K562 (cell line): ENCODE data around the gene OTULIN. TPM values are rescaled to one million over a fixed set of nuclear protein-coding genes. Genes with fewer than 3 reads are reported as not detected.

Experiments
- ATAC-seq: fragments of 200-7000 bp; cut with Tn5 transposase; 3 replicates; pipeline ENCODE4 v1.9.1; 2020; ENCODE audit warnings: moderate library complexity
- BruUV-seq: library from RNA; stranded (reverse); fragments of 400-500 nt; replicated peaks from 2 replicates; lab custom pipeline; 2021; lab: Mats Ljungman, UMichigan
- CTCF ChIA-PET: fragments of 300-600 bp; formaldehyde crosslinking; extraction: SDS; loops from one replicate; lab custom pipeline; 2021; ENCODE audit warnings: low intra/inter-chr PET ratio; lab: Yijun Ruan, JAX
- POLR2A ChIA-PET: fragments of 300-600, 350-650 bp; sonication (Branson Sonifier 250); formaldehyde crosslinking; extraction: SDS; loops from one replicate; lab custom pipeline; 2021; ENCODE audit warnings: antibody characterized with exemption, inconsistent platforms; lab: Yijun Ruan, JAX
- DNase-seq, 4 experiments: peaks; one replicate each; pipeline versions ENCODE4 v3.0.0 to v3.0.0-alpha.2; 2011 to 2018; ENCODE audit warnings: low spot score in 3 of 4, mixed read lengths in 3 of 4; ENCODE audit errors: extremely low read depth in 1 of 4
- FAIRE-seq: peaks from 2 replicates; lab custom pipeline; 2011; peaks lifted over from hg19 to GRCh38; lab: Jason Lieb, UNC
- H2AFZ ChIP-seq: 2 replicates; pipeline ENCODE4 v1.6.0; 2011; ENCODE audit warnings: low read depth, low read length, control low read depth, inconsistent platforms
- H3K27ac ChIP-seq: fragments of 200-600 bp; 3 replicates; pipeline ENCODE4 v1.8.0; 2011; ENCODE audit warnings: low read depth, mild to moderate bottlenecking, control low read depth, inconsistent platforms, low read length, moderate library complexity, mixed read lengths; ENCODE audit errors: extremely low read depth
- H3K27me3 ChIP-seq, 2 experiments: fragments of 300-600 bp in 1 of 2; 2 replicates in 1 of 2; 3 replicates in 1 of 2; pipeline versions ENCODE4 v1.6.0 to v1.8.0; 2011; ENCODE audit warnings: inconsistent platforms in 2 of 2, low read length in 2 of 2, mild to moderate bottlenecking in 1 of 2, mixed read lengths in 1 of 2, moderate library complexity in 1 of 2; ENCODE audit not compliant: control insufficient read depth in 2 of 2, insufficient read depth in 2 of 2
- H3K36me3 ChIP-seq: fragments of 300-600 bp; 3 replicates; pipeline ENCODE4 v1.8.0; 2011; ENCODE audit warnings: mild to moderate bottlenecking, low read length, inconsistent platforms; ENCODE audit not compliant: control insufficient read depth, insufficient read depth
- H3K4me1 ChIP-seq, 2 experiments: fragments of 200-600 bp in 1 of 2; replicated peaks in 1 of 2; 2 replicates in 1 of 2; 3 replicates in 1 of 2; pipeline versions ENCODE4 v1.5.1 to v1.8.0; 2011; ENCODE audit warnings: inconsistent platforms in 2 of 2, low read length in 2 of 2, mild to moderate bottlenecking in 1 of 2, mixed read lengths in 1 of 2, moderate library complexity in 1 of 2; ENCODE audit not compliant: control insufficient read depth in 2 of 2, insufficient read depth in 2 of 2
- H3K4me2 ChIP-seq: 2 replicates; pipeline ENCODE4 v1.6.1; 2011; ENCODE audit warnings: low read length, control low read depth, inconsistent platforms, mixed read lengths; ENCODE audit not compliant: insufficient read depth
- H3K4me3 ChIP-seq: fragments of 200-600 bp; sonication (generic), shearing (Covaris generic); 2 replicates; pipeline ENCODE4 v1.5.1; 2016; ENCODE audit warnings: control low read depth, inconsistent platforms
- H3K79me2 ChIP-seq: fragments of 200-600 bp; 3 replicates; pipeline ENCODE4 v1.8.0; 2011; ENCODE audit warnings: low read length, inconsistent platforms; ENCODE audit not compliant: control insufficient read depth, insufficient read depth
- H3K9ac ChIP-seq, 2 experiments: 2 replicates each; pipeline versions ENCODE4 v1.6.0 to v1.6.1; 2011; ENCODE audit warnings: low read depth in 2 of 2, low read length in 2 of 2, control low read depth in 1 of 2, inconsistent platforms in 1 of 2, mild to moderate bottlenecking in 1 of 2, mixed read lengths in 1 of 2; ENCODE audit not compliant: insufficient read depth in 1 of 2
- H3K9me1 ChIP-seq: one replicate; pipeline ENCODE4 v1.6.0; 2011; ENCODE audit warnings: inconsistent platforms, mild to moderate bottlenecking, low read length, moderate library complexity; ENCODE audit not compliant: control insufficient read depth, insufficient read depth
- H3K9me3 ChIP-seq: replicated peaks from 2 replicates; pipeline ENCODE4 v1.5.1; 2011; ENCODE audit warnings: low read depth, low read length, inconsistent platforms; ENCODE audit not compliant: control insufficient read depth, insufficient read depth
- H4K20me1 ChIP-seq: replicated peaks from 2 replicates; pipeline ENCODE4 v1.6.1; 2011; ENCODE audit warnings: low read length, inconsistent platforms, mixed read lengths; ENCODE audit not compliant: control insufficient read depth, insufficient read depth
- MED1 ChIP-seq: sonication (generic); formaldehyde crosslinking; IDR thresholded peaks from 2 replicates; pipeline ENCODE4 v1.8.1; 2023; ENCODE audit warnings: missing genetic modification reagents, borderline replicate concordance
- OTX1 ChIP-seq: fragments of 450-650 bp; formaldehyde crosslinking; IDR thresholded peaks from 2 replicates; pipeline ENCODE4 v1.4.0; 2022; ENCODE audit warnings: mild to moderate bottlenecking
- PHF20 ChIP-seq: fragments of 450-650 bp; IDR thresholded peaks from 2 replicates; pipeline ENCODE4 v1.6.1; 2018; ENCODE audit not compliant: partially characterized antibody
- POLR3G ChIP-seq: IDR thresholded peaks from 2 replicates; pipeline ENCODE4 v1.6.1; 2011; ENCODE audit not compliant: insufficient read length, insufficient replicate concordance; ENCODE audit errors: extremely low read depth
- PYGO2 ChIP-seq: fragments of 450-650 bp; IDR thresholded peaks from 2 replicates; pipeline ENCODE4 v1.6.1; 2016; ENCODE audit warnings: mild to moderate bottlenecking, missing genetic modification characterization, moderate library complexity, missing compliant biosample characterization
- SNIP1 ChIP-seq: fragments of 450-650 bp; IDR thresholded peaks from 2 replicates; pipeline ENCODE4 v1.7.1; 2017; ENCODE audit warnings: low read depth, mild to moderate bottlenecking
- TRIM28 ChIP-seq: fragments of 450-650 bp; IDR thresholded peaks from 2 replicates; pipeline ENCODE4 v1.6.1; 2017
- ZKSCAN8 ChIP-seq: fragments of 200-800 bp; sonication (Bioruptor generic); IDR thresholded peaks from 2 replicates; pipeline ENCODE4 v1.6.1; 2016; ENCODE audit warnings: missing genetic modification characterization, missing compliant biosample characterization
- WGBS: fragments of 100-300 bp; shearing (Covaris generic); methylation state at CpG from one replicate; pipeline ENCODE4 v1.1.6; 2016; ENCODE audit warnings: low coverage, mixed read lengths; ENCODE audit not compliant: insufficient coverage; ENCODE audit errors: missing lambda C conversion rate; 5-methylcytosine and 5-hydroxymethylcytosine counted together
- in situ Hi-C: fragments of 300-500 bp; cut with MboI; formaldehyde crosslinking; loops from 4 replicates; pipeline ENCODE4 v1.15.0; 2018; ENCODE audit warnings: inconsistent platforms, mixed read lengths
- intact Hi-C: fragments of 100-400 bp; cut with micrococcal nuclease; formaldehyde crosslinking; loops from 2 replicates; pipeline ENCODE4 v1.14.2; 2022
- polyA plus RNA-seq, 8 experiments: library from polyadenylated mRNA; depleted of rRNA in 4 of 8; stranded (reverse) in 5 of 8; unstranded in 3 of 8; fragments of >200 nt; fragmentation: Nextera tagmentation in 2 of 8; fragmentation: Illumina TruSeq in 1 of 8; extraction: Ambion mirVana in 2 of 8; extraction: Trizol in 1 of 8; gene quantifications; 2 replicates each; pipeline versions ENCODE4 v1.2.1 to v1.2.3, GENCODE V29; 2011 to 2014; ENCODE audit warnings: inconsistent platforms in 1 of 8, missing spikeins in 1 of 8
- total RNA-seq, 7 experiments: library from RNA; depleted of rRNA in 6 of 7; stranded (reverse); fragments of >200 nt in 6 of 7; fragmentation: Illumina TruSeq in 2 of 7; extraction: Trizol in 2 of 7; gene quantifications; 2 replicates each; pipeline versions ENCODE4 v1.2.1 to v1.2.3, GENCODE V29; 2011 to 2021; ENCODE audit warnings: low replicate concordance in 1 of 7
- TF ChIP-seq, protein P1 (sequence below): fragments of 450-650 bp; formaldehyde crosslinking; IDR thresholded peaks from 2 replicates; pipeline ENCODE4 v1.4.0; 2022; ENCODE audit warnings: missing genetic modification characterization
- TF ChIP-seq, protein P2 (sequence below): fragments of 450-650 bp; IDR thresholded peaks from 2 replicates; pipeline ENCODE4 v1.7.0; 2016; ENCODE audit warnings: borderline replicate concordance
- TF ChIP-seq, protein P3 (sequence below), 2 experiments: fragments of 150-350 bp in 1 of 2; IDR thresholded peaks; 2 replicates each; pipeline ENCODE4 v1.6.1; 2012 to 2016; ENCODE audit warnings: low read depth in 2 of 2, low read length in 2 of 2, mild to moderate bottlenecking in 1 of 2, moderate library complexity in 1 of 2

Gene OTULIN
- total and polyA plus RNA-seq, 9 of the 15 experiments (the other 6 are each of a cell fraction or from before 2014, with no cell fraction given): 3.3 to 33.6 (median 20.1) TPM

DNA sequence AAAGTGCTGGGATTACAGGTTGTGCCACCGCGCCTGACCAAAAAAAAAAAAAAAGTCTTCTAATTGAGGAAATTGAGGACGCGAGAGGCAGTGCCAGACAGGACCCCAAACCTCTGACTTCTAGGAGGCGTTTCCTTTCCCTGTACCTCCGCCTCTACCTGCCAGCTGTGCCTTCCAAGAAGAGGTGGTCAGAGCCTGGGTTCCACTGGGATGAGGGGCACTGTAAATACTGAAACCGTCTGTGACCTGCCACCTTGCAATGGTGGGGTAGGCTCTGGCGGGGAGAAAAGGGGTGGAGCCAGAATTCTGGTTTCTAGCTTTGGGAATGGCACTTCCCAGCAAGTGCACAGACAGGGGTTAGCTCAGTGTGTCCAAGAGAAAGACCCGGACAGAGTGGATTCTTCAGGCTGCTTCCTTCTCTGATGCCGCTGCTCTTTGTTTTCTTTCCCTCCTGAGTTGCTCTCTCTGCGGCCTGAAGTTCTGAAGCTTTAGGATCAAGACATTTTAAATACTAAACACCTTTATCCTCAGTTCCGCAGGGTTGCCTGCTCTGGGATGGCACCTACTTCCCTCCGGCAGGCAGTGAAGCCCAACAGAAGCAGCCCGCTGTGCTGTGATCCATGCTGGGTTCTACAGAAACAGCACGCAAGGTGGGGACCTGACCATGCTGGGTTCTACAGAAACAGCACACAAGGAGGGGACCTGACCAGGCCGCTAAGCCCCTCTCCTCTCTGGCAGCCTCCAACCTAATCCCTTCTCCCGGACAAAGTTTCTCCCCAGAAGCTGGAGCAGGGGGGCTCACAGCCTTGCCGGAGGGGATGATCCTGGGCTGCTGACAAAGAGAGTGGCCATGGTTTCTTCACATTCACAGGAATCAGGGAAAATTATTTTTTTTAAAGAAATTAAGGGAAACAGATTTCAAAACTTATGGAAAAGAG is 65.2 kb downstream of the OTULIN start:
- ATAC-seq (no peak), DNase-seq (no peak), FAIRE-seq (no peak)
- Histone ChIP-seq H3K9me3 (no peaks in the 10 kb centered on the region), H3K9ac (no peak overlapping the region), H3K27me3 (peaks cover 20 to 67% of the 10 kb centered on the region in 2 experiments), H3K4me1 (peaks cover 0 to 6% of the 10 kb centered on the region in 2 experiments; a peak in 1 of 5 replicates), H3K36me3 (no peaks in the 10 kb centered on the region), H3K9me1 (no peaks in the 10 kb centered on the region), H3K27ac (no peak overlapping the region), H2AFZ (no peak overlapping the region), H3K4me2 (no peak overlapping the region), H3K79me2 (no peaks in the 10 kb centered on the region), H3K4me3 (no peak overlapping the region), H4K20me1 (no peaks in the 10 kb centered on the region; the same call in 1 of the 2 replicates)
- in situ Hi-C loops: loop anchor here (5.0 kb wide), 1 partner anchor 273 kb away; no protein-coding TSS in a partner anchor
- WGBS: 22% methylated on average over 18 of the region's 18 CpGs
- no peak for TF ChIP-seq PHF20
- TF ChIP-seq, protein P1, sequence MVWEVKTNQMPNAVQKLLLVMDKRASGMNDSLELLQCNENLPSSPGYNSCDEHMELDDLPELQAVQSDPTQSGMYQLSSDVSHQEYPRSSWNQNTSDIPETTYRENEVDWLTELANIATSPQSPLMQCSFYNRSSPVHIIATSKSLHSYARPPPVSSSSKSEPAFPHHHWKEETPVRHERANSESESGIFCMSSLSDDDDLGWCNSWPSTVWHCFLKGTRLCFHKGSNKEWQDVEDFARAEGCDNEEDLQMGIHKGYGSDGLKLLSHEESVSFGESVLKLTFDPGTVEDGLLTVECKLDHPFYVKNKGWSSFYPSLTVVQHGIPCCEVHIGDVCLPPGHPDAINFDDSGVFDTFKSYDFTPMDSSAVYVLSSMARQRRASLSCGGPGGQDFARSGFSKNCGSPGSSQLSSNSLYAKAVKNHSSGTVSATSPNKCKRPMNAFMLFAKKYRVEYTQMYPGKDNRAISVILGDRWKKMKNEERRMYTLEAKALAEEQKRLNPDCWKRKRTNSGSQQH (CRISPR knock-in tag): no peak
- no peak for TF ChIP-seq PYGO2
- TF ChIP-seq, protein P2, sequence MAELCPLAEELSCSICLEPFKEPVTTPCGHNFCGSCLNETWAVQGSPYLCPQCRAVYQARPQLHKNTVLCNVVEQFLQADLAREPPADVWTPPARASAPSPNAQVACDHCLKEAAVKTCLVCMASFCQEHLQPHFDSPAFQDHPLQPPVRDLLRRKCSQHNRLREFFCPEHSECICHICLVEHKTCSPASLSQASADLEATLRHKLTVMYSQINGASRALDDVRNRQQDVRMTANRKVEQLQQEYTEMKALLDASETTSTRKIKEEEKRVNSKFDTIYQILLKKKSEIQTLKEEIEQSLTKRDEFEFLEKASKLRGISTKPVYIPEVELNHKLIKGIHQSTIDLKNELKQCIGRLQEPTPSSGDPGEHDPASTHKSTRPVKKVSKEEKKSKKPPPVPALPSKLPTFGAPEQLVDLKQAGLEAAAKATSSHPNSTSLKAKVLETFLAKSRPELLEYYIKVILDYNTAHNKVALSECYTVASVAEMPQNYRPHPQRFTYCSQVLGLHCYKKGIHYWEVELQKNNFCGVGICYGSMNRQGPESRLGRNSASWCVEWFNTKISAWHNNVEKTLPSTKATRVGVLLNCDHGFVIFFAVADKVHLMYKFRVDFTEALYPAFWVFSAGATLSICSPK: no peak
- TF ChIP-seq SNIP1: no peak
- TF ChIP-seq, protein P3, sequence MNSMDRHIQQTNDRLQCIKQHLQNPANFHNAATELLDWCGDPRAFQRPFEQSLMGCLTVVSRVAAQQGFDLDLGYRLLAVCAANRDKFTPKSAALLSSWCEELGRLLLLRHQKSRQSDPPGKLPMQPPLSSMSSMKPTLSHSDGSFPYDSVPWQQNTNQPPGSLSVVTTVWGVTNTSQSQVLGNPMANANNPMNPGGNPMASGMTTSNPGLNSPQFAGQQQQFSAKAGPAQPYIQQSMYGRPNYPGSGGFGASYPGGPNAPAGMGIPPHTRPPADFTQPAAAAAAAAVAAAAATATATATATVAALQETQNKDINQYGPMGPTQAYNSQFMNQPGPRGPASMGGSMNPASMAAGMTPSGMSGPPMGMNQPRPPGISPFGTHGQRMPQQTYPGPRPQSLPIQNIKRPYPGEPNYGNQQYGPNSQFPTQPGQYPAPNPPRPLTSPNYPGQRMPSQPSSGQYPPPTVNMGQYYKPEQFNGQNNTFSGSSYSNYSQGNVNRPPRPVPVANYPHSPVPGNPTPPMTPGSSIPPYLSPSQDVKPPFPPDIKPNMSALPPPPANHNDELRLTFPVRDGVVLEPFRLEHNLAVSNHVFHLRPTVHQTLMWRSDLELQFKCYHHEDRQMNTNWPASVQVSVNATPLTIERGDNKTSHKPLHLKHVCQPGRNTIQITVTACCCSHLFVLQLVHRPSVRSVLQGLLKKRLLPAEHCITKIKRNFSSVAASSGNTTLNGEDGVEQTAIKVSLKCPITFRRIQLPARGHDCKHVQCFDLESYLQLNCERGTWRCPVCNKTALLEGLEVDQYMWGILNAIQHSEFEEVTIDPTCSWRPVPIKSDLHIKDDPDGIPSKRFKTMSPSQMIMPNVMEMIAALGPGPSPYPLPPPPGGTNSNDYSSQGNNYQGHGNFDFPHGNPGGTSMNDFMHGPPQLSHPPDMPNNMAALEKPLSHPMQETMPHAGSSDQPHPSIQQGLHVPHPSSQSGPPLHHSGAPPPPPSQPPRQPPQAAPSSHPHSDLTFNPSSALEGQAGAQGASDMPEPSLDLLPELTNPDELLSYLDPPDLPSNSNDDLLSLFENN (IDR thresholded peaks at IDR 0.05; ENCODE audit: low read depth in 2 of 2, low read length in 2 of 2): no peak
- no peak for TF ChIP-seq MED1 (CRISPR knock-in tag)
- no peak for TF ChIP-seq OTX1 (CRISPR knock-in tag)
- TF ChIP-seq ZKSCAN8 (CRISPR knock-in tag): no peak
- TF ChIP-seq TRIM28: no peak
- TF ChIP-seq POLR3G: no peak
- CTCF ChIA-PET: interaction anchor here (2.9 kb wide), 1 partner anchor 274 kb away, joined by 35 read pairs; no protein-coding TSS in a partner anchor
- intact Hi-C loops: loop anchor here (5.0 to 10.0 kb wide), 2 partner anchors 42 to 145 kb away; partner anchors contain the start of gene ANKH
- BruUV-seq: no TSS peak
- POLR2A ChIA-PET: interaction anchor here (0.6 to 1.0 kb wide), 3 partner anchors 38 to 228 kb away, joined by 3 read pairs; no protein-coding TSS in a partner anchor
